HG02763 (cell line): ENCODE measurements around the gene PDCL2.
A peak's percentile ranks its signal among the peaks of the same experiment; 100 is the strongest.
"Not testable (repeated sequence)": the region's sequence is repeated elsewhere in the genome, so short reads cannot be mapped to it uniquely, and the experiment has no call there.

ENCODE experiments used
- ATAC-seq: cut with Tn5 transposase; IDR thresholded peaks from one replicate; pipeline ENCODE4 v1.9.1; 2021; ENCODE audit warnings: mild to moderate bottlenecking, moderate library complexity; ENCODE audit not compliant: unreplicated experiment

PDCL2 gene, protein sequence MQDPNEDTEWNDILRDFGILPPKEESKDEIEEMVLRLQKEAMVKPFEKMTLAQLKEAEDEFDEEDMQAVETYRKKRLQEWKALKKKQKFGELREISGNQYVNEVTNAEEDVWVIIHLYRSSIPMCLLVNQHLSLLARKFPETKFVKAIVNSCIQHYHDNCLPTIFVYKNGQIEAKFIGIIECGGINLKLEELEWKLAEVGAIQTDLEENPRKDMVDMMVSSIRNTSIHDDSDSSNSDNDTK

DNA sequence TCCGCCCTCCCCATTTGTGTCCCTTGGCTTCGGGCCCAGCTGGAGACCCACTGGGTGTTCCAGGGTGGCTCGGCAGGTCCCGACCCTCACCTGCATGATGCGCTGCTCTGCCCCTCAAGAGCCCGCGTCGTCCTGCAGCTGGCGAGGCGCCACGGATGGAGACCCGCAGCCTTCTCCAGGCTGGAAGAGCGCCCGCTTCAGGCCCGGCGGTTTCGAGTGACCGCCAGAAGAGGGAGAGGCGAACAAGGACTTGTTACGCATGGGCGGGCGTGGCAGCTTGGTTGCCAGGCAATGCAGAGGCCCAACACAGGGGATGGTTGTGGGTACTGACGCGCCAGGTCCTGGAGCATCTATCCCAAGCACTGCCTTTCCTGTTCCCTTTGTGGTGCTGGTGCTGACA is at the start of gene PDCL2:
TSS of gene PDCL2 (minus strand) at position 232 of the 400 bp plus-strand sequence. CDS start at position 96, 136 bp downstream.
- ATAC-seq = no peak

DNA sequence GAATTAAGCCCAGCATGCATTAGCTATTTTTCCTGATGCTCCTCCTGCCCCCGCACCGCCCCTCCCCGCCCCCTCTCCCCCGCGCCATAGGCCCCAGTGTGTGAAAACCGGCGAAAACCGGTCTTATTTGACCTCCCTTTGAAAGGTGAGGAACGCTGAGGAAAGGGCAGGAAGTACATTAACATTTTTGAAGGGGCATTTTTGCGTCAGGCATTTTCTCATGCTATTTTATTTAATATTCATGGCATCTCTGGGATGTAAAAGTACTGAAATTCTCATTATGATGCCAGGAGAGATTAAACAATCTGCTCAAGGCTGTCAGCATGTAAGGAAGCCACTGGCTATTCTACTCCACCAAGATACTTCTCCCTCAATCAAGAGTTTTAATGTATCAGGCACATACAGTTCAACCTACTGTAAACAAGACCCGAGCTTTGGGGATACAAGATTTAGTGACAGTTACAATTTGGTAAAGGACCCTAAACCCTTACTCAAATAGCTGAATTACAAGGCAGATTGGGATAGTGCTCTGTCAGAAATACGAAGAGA is 45.3 kb upstream of the PDCL2 start:
- ATAC-seq = no peak

DNA sequence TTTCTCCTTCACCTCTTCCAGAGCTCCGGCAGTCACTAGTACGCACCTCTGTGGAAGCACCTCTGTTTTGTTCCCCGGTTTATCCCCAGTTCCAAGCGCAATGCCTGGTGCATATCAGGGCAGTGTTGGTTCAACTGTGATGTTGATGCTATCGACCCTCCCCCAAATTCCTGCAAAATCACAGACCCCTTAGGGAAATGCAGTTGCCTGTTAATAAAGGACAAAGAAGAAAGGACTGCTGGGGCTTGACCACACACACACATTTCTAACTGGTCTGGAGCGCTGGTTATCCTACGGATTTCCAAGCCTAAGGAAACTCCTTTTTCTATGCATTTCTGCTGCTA is 44.6 kb upstream of the PDCL2 start:
- ATAC-seq = no peak

DNA sequence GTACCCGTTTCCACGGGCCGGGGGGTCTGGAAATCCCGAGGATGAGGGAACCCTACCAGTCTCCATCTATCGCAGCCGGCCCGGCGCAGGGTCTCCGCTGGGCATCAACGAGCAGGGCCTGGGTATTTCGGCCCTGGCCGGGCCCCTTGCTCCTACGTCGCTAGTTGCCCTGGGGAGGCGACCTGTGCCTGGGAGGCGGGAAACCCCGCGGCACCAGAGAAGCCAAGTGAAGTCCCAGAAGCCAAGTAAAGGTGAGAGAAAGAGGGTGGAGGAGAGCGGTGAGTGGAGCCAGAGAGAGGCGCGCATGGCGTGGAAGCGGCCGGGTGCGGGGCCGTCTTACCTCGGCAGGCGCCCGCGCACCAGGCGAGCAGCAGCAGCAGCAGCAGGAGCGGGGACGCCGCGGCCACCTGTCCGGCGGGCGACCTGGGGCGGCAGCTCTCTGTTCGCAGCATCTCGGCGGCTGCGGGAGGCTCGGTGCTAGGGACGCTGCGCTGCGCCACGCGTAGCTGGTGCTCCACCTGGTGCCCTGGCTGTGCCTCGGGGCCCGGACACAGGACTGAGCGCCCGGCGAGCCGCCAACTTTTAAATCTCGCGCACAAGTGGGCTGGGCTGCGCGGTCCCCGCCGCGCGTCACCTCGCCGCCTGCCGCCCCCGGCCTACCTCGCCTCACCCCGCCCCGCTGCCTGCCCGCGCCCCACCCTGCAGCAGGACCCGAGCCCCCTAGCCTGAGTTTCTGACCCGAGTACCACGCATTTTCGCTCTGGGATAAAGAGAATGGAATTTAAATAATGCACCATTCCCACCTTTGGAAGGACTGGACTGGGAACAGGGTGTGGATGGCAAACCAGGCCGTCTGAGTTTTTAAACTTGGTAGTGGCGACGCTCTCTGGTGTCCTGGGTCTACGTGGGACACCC is 44.0 kb upstream of the PDCL2 start, which contains the start of gene NMU:
TSS of gene NMU (minus strand) at position 558 of the 915 bp plus-strand sequence. CDS start at position 452, 106 bp downstream.
- ATAC-seq = peak; percentile 71

DNA sequence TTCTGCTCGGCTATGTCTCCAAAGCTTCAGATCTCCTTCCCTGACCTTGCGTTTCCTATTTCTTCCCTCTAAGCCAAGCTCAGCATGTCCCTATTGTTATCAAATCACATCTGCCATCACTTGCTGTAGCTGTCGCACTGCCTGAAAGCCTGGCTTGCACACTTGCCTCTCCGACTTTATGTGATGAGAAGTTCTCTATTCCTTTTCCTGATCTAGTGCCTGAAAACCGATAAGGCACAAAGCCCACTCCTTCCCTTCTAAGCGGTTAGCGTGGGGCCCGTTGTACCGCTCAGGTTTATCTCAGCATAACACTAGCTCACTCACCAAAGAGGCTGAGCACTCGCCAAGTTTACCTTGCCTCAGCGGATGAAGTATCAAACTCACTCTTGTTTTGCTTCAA is 43.2 kb upstream of the PDCL2 start:
- ATAC-seq = no peak

DNA sequence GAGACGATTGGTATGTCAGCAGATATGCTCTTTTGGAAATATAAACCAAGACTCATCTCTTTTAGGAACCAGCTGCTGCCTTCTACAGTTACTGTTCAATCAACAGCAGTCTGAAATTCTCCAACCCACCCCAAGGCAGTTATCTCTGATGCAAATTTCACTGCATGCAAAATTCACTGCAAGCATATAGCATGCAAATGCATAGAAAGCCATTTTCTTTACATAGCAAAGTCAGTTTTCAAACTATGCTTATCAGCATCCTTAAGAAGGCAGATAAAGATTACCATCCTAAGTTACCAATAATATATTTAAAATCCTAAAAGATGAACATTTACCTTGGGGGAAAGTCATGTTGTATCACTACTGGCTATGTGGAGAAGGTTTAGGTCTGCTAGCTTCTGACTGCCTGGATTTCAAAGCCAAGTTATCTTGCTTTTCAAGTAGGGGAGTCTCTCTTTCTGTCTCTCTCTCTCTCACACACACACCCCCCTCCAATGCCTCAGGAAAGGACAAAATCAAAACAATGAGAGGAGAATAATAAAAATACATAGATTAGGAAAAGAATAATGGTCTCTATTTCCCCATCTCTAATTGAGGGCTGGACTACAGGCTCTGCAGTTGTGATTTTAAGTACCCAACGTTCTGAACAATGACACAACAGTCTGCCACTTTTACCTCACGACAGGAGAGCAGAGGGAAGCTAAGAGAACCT is 42.5 kb upstream of the PDCL2 start:
- ATAC-seq = no peak

DNA sequence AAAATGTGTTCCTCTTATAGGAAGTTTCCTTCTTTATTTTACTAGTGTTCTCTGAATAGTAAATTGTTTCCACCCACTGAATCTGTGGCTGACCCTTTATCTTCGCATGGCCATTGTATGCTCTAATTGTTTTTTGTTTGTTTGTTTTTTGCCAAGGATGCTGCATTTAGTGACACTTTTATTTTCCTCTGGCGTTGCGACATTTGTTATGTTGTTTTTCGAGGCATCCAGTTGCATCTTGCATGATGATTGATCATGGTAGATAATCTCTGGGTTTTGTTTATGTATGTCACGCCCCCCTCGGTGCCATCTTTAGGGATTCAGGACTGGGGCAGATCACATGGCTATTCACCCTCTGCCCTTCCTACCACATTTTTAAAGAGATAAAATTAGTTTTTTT is 41.9 kb upstream of the PDCL2 start:
- ATAC-seq = no peak

DNA sequence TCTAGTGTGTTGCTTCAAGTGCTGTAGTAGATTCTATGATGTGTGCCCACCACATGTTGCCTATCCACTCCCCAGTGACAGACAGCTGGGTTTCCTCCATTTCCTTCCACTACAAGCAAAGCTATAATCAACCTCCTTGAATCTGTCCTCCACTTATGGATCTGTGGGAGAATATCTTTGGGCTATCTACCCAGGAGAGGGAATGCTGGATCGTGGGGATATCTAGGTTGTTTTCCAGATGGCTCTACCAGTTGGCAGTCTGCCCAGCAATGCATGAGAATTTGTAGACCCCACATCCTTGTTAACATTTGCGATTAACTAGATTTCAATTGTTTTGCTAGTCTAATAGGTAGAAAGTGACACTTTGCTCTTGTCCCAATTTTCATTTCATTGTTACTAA is 33.8 kb upstream of the PDCL2 start:
- ATAC-seq = no peak

DNA sequence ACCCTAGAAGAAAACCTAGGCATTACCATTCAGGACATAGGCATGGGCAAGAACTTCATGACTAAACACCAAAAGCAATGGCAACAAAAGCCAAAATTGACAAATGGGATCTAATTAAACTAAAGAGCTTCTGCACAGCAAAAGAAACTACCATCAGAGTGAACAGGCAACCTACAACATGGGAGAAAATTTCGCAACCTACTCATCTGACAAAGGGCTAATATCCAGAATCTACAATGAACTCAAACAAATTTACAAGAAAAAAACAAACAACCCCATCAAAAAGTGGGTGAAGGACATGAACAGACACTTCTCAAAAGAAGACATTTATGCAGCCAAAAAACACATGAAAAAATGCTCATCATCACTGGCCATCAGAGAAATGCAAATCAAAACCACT is 32.0 kb upstream of the PDCL2 start:
- ATAC-seq = not testable (repeated sequence)

DNA sequence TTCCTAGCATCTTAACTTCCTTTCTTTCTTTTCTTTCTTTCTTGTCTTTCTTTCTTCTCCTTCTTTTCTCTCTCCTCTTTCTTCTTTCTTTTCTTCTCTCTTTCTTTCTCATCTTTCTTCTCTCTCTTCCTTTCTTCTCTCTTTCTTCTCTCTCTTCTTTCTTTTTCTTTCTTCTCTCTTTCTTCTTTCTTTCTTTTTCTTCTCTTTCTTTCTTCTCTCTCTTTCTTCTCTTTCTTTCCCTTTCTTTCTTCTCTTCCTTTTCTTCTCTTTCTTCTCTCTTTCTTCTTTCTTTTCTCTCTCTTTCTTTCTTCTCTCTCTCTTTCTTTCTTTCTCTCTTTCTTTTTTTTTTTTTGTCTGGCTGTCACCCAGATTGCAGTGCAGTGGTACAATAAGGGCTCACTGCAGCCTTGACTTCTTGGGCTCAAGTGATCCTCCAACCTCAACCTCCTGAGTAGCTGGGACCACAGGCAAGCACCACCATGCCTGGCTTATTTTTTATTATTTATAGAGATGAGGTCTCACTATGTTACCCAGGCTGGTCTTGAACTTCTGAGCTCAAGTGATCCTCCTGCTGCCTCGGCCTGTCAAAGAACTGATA is 26.6 kb upstream of the PDCL2 start:
- ATAC-seq = no peak

DNA sequence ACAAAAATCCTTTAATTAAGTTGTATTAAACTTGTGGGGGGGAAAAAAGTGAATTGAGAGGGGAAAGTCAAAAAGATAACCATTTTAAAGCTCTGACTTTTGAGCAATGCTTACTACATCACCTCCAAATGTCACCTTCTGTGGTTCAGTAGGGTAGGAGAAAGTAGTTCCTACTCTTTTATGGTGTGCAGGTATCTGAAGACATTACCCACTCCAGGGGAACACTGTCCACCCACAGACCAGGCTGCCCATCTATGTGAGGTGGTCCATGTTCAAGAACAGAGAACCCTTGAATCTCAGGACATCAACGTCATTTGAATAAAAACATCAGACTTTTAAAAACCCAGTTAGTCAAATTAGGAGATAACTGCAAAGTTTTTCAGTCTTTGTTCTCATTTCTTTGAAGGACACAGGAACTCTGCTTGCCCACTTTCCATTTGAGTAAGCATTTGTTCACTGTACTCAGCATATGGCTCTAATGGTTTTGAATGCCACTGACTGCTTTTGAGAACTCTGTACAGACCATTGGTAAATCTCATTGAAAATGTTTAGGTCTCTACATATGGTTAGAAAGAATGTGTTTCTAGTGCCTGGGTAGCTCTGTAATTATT is 25.6 kb upstream of the PDCL2 start:
- ATAC-seq = peak; percentile 93

DNA sequence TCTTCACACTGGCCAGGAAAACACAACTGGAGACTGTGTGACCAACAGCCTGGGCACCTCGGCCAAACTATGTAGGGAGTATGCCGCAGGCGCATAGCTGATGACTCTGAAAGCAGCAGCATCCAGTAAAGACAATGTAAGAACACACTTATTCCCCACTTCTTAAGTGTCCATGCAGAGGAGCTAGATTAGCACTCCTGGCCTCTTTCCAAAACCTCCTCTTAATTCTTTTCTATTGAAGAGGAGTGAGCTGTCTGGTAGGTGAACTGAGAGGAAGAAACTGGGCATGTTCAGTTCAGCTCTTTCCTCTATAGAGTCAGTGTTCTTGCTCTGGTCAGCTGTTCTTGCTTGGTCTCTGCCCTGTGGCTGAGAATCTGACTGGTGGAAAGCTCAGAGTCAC is 23.0 kb upstream of the PDCL2 start:
- no peak for ATAC-seq

DNA sequence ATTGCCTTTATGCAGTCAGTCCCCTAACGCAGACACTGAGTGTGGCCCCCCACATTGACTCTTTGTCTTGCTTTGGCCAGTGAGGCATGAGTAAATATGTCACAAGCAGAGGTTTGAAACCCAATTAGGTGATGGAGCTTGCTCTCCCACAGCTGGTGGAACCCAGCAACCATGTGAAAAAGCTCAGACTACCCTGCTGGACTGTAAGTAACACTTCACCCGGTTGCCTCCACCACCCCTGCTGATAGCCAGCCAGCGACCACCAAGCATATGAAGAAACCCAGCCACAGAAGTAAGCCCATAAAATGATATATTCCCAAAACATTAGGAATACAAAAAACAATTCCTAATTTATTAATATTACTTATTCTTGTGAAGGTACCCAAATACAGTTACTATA is 21.6 kb upstream of the PDCL2 start:
- no peak for ATAC-seq

DNA sequence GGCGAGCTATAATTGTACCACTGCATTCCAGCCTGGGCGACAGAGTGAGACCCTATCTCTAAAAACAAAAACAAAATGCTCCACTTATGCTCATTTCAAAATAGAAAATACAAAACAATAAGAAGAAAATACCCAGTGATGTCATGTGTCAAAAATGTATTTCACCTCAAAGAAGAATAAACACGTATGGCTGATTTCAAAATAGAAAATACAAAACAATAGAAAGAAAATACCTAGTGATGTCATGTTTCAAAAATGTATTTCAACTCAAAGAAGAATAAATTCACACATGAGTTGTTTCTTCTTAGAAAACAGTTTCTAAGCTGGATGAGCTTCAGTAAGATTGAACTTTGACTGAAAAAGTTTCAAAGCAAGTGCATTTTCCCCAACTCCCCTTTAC is 20.3 kb upstream of the PDCL2 start:
- no peak for ATAC-seq

DNA sequence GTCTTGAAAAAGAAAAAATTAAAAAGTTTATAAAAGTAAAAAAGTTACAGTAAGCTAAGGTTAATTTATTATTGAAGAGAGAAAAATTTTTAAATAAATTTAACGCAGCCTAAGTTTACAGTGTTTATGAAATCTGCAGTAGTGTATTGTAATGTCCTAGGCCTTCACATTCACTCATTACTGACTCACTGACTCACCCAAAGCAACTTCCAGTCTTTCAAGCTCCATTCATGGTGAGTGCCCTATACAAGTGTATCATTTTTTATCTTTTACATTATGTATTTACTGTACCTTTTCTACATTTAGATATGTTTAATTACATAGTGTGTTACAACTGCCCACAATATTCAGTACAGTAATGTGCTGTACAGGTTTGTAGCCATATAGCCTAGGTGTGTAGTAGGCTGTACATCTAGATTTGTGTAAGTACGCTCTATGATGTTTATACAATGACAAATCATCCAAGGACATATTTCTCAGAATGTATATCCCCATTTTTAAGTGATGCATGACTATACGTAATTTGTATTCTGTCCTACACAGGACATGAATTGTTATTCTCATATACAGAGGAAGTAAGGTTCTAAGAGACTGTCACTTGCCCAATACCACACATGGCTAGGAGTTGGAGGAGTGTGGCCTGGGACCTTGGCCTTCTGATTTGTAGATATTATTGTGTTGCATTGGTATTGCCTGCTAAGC is 19.5 kb upstream of the PDCL2 start:
- no peak for ATAC-seq

DNA sequence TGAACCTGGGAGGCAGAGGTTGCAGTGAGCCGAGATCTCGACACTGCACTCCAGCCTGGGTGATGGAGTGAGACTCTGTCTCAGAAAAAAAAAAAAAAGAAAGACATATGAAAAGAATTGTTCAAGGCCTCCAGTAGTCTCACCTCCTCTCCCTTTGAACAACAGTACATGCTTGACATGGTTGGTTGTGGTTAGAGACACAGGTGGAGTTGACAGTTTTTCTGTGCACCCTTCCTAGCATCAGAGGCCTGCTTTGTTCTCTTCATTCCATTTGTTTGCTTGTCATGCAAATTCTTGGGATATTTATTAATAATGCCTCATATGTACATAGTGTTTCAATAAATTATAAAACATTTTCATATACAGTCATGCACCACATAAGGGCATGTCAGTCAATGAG is 18.3 kb upstream of the PDCL2 start:
- ATAC-seq = no peak

DNA sequence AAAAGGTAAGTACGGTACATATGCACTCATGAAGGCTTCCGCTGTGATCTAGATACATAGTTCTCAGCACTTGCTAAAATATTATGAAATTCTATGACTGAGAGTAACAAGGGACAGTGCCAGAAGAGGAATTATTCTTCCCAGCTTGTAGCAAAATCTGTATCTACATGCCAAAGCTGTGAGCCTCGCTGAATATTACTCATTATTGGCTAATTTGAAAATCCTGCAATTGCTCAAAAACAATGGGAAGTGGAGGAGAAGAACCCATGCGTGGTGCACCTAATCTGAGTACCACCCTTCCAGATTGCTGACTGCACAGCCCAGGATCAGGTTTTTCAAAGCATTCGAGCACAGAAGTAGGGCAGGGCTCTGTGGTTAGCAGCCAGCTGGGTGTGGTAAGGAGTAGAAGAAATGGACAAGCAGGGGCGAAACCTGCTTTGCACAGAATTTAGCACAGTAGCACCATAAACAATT is 17.4 kb upstream of the PDCL2 start:
- no peak for ATAC-seq

DNA sequence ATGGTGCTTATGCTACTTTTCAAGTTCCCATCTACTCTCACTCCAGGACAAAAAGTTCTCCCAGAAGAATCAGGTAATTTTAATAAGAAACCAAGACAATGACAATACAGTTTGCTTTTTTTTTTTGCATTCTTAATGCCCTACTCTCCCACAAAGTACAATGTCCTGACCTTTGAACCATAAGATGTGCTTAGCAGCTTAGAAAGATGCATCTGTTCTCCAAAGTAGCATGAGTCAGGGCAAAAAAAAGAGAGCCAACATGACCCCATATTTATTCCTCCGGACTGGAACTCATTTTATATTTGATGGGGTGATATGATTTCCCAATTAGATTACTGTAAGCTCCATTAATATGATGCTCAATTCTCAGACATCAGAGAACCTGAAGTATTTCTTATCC is 16.5 kb upstream of the PDCL2 start:
- ATAC-seq = no peak

DNA sequence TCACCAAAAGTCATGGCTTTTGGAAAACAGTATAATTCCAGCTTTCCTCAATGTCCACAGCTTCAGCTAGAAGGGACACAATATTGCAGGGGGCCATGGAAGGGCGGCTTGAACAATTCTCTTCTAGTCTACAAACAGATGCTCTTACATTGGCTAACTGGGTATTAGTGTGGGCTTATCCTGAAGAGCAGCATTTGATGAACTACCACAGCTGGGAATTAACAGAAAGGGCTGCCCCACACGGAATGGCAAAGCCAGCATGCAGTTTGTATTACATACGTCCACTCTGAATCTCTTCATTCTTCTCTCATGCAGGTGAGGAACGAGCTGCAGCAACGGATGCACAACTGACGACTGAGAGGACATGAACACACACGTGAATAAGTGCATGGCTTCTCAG is 13.0 kb upstream of the PDCL2 start:
- ATAC-seq = no peak

DNA sequence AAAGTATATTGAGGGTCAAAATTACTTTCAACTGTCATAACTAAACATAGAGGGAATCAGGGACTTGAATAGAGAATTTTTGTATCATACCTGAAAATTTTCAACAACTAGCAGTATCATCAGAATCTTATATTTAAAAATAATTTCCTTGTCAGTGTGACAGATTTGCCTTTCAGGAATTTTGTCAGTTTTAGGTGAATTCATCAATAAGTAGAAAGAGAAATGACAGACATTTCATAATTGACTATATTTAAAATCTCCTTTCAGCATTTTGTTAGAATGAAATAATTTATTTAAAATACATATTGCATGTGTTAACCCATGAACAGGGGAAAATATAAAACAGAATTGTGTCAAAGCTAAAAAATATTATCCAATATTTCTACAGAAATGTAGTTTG is 8.6 kb upstream of the PDCL2 start:
- no peak for ATAC-seq
